ENCODE results near the gene UPK1B.

UPK1B gene

GRCh38 chr3:119145500-119146167 lies 27.8 kb upstream of the UPK1B start, which contains the start of gene TEX55:
Gene TEX55, plus strand, starts transcription at chr3:119146165. Its CDS starts 25 bp downstream, at chr3:119146190.
- peak; percentile 22 for DNase-seq (ENCODE audit: low read depth)
- peak; percentile 79 for TF ChIP-seq CTCF (IDR thresholded peaks at IDR 0.05; ENCODE audit: control insufficient read depth, extremely low read depth, insufficient read depth)
- no peak within 1 kb of the TSS for H3K4me3 ChIP-seq (ENCODE audit: low read depth, low read length)

GRCh38 chr3:119146578-119147375 lies 26.6 kb upstream of the UPK1B start:
- no peak for TF ChIP-seq CTCF (IDR thresholded peaks at IDR 0.05; ENCODE audit: control insufficient read depth, extremely low read depth, insufficient read depth)
- H3K4me3 ChIP-seq (ENCODE audit: low read depth, low read length), result no peak overlapping the region
- no peak for DNase-seq (ENCODE audit: low read depth)

DNA sequence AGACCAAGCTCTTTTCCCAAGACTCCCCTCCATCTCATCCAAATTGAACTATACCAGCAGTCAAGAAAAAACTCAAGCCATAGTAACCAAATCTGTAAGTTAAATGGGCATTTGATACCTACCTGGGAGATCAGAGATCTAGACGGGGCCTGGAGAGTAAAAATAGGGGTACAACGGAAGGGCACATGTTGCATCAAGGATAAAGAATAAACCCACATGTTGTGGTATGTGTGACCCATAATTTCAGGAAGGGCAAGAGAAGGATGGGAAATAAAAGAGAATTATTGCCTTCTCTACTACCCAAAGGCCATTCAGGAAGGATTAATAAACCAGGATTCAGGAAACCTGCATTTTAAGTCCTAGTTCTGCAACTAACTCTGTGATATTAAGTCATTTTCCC lies 25.9 kb upstream of the UPK1B start:
- no peak for DNase-seq (ENCODE audit: low read depth)
- H3K4me3 ChIP-seq (ENCODE audit: low read depth, low read length), result no peak overlapping the region
- TF ChIP-seq CTCF (IDR thresholded peaks at IDR 0.05; ENCODE audit: control insufficient read depth, extremely low read depth, insufficient read depth), result no peak

- no peak overlapping the region for H3K4me3 ChIP-seq (ENCODE audit: low read depth, low read length)
- DNase-seq (ENCODE audit: low read depth), result no peak
- TF ChIP-seq CTCF (IDR thresholded peaks at IDR 0.05; ENCODE audit: control insufficient read depth, extremely low read depth, insufficient read depth), result no peak
These were observed 24.8 kb upstream of the UPK1B start for GRCh38 chr3:119148493-119149180.

- no peak for TF ChIP-seq CTCF (IDR thresholded peaks at IDR 0.05; ENCODE audit: control insufficient read depth, extremely low read depth, insufficient read depth)
- no peak overlapping the region for H3K4me3 ChIP-seq (ENCODE audit: low read depth, low read length)
These were observed 23.9 kb upstream of the UPK1B start for GRCh38 chr3:119149484-119149883.

DNA sequence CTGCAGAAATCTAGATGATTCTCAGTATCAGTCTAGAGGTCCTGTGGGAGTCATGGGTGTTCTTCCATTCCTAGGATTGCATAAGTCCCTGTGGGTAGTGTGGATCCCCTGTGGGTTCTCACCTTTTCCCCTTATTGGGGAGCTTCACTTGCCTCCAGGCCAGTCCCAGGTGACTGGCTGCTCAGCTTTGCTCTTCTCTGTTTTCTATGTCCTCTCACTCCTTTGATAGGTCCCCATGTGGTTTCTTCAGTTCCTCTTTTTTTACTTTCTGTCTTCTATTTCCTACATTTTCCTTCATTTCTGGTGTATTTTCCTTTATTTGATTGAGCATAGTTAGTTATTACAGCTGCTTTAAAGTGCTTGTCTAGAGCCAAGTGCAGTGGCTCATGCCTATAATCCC lies 16.5 kb upstream of the UPK1B start:
- TF ChIP-seq CTCF (IDR thresholded peaks at IDR 0.05; ENCODE audit: control insufficient read depth, extremely low read depth, insufficient read depth), result no peak
- no peak for DNase-seq (ENCODE audit: low read depth)
- H3K4me3 ChIP-seq (ENCODE audit: low read depth, low read length), result no peak overlapping the region

More at GRCh38 chr3:119149484-119149883, 23.9 kb upstream of the UPK1B start:
- no peak for DNase-seq (ENCODE audit: low read depth)

All from LNCaP clone FGC (cell line).